Memory B cell (primary cell): Measurements from ENCODE around the gene OLIG1.

Experiments
- ATAC-seq: fragments of 150-1000 bp; cut with Tn5 transposase; 2 replicates; pipeline ENCODE4 v1.10.0; 2021; ENCODE audit warnings: low read depth, mild to moderate bottlenecking, moderate library complexity
- DNase-seq, 2 donors: peaks; one replicate each; pipeline ENCODE4 v3.0.0; 2022; ENCODE audit warnings: low spot score in 2 of 2
- H3K27ac Mint-ChIP-seq: one replicate; pipeline ENCODE4 v1.8.0; 2022; ENCODE audit warnings: mild to moderate bottlenecking, moderate library complexity, mixed read lengths
- H3K27me3 Mint-ChIP-seq: one replicate; pipeline ENCODE4 v1.8.0; 2022; ENCODE audit warnings: mixed read lengths
- H3K36me3 Mint-ChIP-seq: one replicate; pipeline ENCODE4 v1.8.0; 2022; ENCODE audit warnings: mild to moderate bottlenecking, mixed read lengths
- H3K4me1 Mint-ChIP-seq: one replicate; pipeline ENCODE4 v1.8.0; 2022; ENCODE audit warnings: mixed read lengths
- H3K4me3 Mint-ChIP-seq: one replicate; pipeline ENCODE4 v1.8.0; 2022; ENCODE audit warnings: mild to moderate bottlenecking, moderate library complexity, mixed read lengths
- H3K9me3 Mint-ChIP-seq: one replicate; pipeline ENCODE4 v1.8.0; 2022; ENCODE audit warnings: mixed read lengths

Gene OLIG1

DNA sequence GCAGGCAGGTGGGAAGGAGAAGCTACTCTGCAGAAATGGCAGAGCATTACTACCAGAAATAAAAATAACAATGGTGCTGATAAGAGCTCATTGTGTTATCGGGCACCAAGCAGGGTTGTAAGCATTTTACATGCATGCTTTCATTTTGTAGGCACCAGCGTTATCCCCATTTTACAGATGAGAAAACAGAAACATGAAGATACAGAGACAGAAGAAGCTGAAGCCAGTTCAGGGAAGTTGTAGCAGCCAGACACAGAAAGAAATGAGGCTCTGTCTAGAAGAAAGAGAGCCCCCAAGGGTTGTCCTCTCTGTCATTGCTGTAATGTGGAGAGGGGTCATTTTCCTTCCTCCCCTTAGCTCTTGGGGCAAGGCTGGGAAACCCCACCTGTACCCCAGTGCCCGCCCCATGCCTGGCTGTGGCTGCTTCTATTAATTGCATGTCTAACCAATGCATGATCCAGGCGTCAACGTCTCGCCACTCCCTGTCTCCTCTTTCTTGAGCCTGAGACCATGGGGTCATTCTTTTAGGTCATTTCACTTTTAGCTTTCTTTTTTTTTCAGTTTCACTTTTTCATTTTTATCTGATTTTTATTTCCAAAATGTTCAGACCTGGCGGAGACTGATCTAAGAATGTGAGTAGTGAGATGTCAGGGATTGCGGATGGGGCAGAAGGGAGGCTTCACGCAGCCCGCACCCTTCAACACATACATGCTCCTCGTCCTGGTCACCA, 6.8 kb downstream of the OLIG1 start:
- no peak overlapping the region for H3K27ac Mint-ChIP-seq
- ATAC-seq (no peak), DNase-seq (no peak)
- H3K9me3 Mint-ChIP-seq: no peaks in the 10 kb centered on the region
- no peak overlapping the region for H3K4me3 Mint-ChIP-seq
- peaks cover 4% of the 10 kb centered on the region for H3K4me1 Mint-ChIP-seq
- H3K27me3 Mint-ChIP-seq: peaks cover 17% of the 10 kb centered on the region
- no peaks in the 10 kb centered on the region for H3K36me3 Mint-ChIP-seq

DNA sequence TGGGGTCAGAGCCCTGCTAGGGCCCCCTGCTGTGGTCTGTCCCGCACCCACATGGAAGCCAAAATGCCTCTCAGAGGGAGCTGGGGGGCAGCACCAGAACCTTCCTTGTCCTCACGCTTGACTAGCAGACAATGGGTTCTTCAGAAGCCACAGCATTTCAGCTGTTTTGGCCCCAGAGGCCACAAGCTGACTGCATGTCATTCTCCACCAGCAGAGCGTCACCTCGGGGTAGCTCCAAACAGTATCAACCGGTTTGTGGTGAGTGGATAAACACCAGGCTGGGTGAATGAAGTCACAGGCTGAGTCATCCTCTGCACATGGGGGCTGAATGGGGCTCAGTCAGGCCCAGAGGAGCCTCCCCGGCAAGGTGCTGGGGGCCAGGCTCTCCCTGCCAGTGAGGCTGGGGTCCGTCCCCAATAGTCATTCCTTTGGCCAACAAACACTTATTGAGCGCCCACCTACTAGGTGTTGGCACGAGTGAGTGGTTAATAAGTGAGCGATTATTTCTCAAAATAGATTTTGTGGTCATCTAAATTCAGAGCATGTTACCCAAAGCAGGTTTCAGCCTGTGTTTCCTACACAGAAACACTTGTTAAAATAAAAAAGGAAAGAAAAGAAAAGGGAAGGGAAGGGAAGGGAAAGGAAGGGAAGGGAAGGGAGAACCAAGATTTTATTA, 9.1 kb downstream of the OLIG1 start:
- peaks cover 14% of the 10 kb centered on the region for H3K27me3 Mint-ChIP-seq
- no peaks in the 10 kb centered on the region for H3K36me3 Mint-ChIP-seq
- no peak overlapping the region for H3K27ac Mint-ChIP-seq
- DNase-seq: no peak
- H3K4me3 Mint-ChIP-seq: no peak overlapping the region
- H3K9me3 Mint-ChIP-seq: no peaks in the 10 kb centered on the region
- peak; percentile 21 for ATAC-seq
- H3K4me1 Mint-ChIP-seq: peaks cover 2% of the 10 kb centered on the region

DNA sequence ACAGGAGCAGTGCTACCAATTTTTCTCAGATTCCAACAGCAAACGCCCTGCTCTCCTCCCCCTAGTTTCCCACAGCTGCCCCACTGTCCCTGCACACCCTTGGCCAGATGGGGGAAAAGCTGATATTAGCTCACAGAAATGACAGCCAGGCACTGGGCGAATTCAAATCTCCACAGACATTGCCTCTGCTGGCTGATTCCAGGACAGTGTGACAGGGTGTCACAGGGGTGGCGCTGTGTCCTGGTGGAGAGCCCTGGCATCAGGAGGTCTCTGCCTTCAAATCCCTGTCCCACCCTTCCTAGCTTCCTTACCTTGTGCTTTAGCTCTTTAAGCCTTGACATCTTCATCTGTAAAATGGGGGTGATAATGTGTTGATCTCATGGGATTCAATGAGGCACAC, 10.4 kb downstream of the OLIG1 start:
- H3K4me1 Mint-ChIP-seq: peaks cover 2% of the 10 kb centered on the region
- no peak for ATAC-seq
- peaks cover 18% of the 10 kb centered on the region for H3K27me3 Mint-ChIP-seq
- no peaks in the 10 kb centered on the region for H3K9me3 Mint-ChIP-seq
- H3K27ac Mint-ChIP-seq: no peak overlapping the region
- H3K4me3 Mint-ChIP-seq: no peak overlapping the region
- DNase-seq: no peak
- H3K36me3 Mint-ChIP-seq: no peaks in the 10 kb centered on the region

DNA sequence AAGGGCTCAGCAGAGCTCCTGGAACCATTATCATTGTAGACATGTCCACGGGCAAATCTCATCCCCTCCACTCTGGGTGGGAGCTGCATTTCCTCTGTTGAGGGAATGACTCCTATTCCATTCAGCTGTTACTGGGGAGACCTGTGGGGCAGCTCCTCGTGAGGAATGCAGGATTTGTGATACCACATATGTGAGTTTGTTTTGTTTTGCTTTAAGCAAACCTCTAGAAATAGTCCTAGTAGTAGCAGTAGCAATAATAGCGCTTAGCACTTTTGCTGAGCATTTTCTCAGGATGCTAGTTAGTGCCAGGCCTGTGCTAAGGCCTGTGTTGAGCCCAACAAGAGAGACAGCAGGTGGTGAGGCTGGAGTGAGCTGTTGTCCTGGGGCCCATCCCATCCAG, 10.8 kb downstream of the OLIG1 start:
- Mint-ChIP-seq H3K9me3 (no peaks in the 10 kb centered on the region), H3K4me1 (peaks cover 2% of the 10 kb centered on the region), H3K4me3 (no peak overlapping the region), H3K36me3 (no peaks in the 10 kb centered on the region), H3K27ac (no peak overlapping the region), H3K27me3 (peaks cover 17% of the 10 kb centered on the region)
- ATAC-seq: no peak
- no peak for DNase-seq

DNA sequence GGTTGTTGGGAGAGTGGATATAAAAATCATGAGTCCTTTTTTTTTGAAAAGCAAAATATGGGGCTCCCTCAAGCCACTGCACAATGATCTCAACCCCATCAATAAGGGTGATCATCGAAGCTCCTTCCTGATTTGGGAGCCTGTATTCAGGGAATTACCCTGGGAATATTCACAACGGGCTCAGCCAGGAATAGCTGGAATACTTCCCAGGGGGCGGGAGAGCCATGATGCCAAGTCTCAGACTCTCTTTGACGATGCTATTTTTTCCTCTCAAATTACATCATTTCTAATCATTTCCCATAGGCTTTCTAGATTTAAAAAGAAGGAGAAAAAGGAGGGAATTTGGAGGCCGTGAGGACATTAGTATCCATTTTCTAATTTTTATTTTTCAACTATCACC, 18.4 kb downstream of the OLIG1 start:
- Mint-ChIP-seq H3K4me1 (no peaks in the 10 kb centered on the region), H3K9me3 (no peaks in the 10 kb centered on the region), H3K27ac (no peak overlapping the region), H3K36me3 (no peaks in the 10 kb centered on the region), H3K27me3 (peaks cover 19% of the 10 kb centered on the region), H3K4me3 (no peak overlapping the region)
- DNase-seq (no peak), ATAC-seq (no peak)

DNA sequence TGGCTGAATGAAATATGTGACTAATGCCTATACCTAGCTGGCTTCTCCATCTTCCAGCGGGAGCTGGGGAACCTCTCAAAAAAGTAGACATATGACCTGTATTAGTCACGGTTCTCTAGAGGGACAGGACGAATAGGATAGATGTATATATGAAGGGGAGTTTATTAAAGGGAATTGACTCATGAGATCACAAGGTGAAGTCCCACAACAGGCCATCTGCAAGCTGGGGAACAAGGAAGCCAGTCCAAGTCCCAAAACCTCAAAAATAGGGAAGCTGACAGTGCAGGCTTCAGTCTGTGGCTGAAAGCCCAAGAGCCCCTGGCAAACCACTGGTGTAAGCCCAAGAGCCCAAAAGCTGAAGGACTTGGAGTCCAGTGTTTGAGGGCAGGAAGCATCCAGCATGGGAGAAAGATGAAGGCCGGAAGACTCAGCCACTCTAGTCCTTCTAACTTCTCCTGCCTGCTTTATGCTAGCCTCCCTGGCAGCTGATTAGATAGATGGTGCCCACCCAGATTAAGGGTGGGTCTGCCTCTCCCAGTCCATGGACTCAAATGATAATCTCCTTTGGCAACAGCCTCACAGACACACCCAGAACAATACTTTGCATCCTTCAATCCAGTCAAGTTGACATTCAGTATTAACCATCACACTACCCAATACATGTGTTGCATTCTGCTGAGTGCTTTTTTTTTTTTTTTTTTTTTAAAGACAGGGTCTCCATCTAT, 19.6 kb downstream of the OLIG1 start:
- Mint-ChIP-seq H3K9me3 (no peaks in the 10 kb centered on the region), H3K27ac (no peak overlapping the region), H3K27me3 (peaks cover 16% of the 10 kb centered on the region)

DNA sequence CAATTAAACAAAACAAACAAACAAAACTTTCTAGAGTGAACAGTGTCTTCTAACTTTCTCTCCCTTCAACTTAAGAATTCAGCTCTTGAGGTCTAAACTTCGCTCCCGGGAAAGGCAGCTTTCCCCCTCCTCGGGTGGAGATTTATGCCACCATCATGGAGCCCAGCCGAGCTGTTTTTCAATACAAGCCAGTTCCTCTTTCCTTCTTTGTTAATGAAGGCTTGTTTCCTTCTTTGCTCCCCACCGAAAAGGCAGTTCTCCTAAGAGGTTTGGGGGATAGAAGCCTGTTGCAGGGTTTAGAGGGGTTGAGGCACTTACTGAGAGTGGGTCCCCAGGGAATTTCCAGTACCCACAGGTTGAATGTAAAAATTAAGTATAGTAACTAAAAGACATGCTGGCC, 26.5 kb downstream of the OLIG1 start:
- no peak overlapping the region for H3K4me3 Mint-ChIP-seq
- peak; percentile 34 for ATAC-seq
- no peak overlapping the region for H3K27ac Mint-ChIP-seq
- no peak for DNase-seq
- H3K27me3 Mint-ChIP-seq: peaks cover 10% of the 10 kb centered on the region
- no peaks in the 10 kb centered on the region for H3K9me3 Mint-ChIP-seq
- no peaks in the 10 kb centered on the region for H3K36me3 Mint-ChIP-seq
- peaks cover 3% of the 10 kb centered on the region for H3K4me1 Mint-ChIP-seq

More for the DNA sequence above, 19.6 kb downstream of the OLIG1 start:
- DNase-seq (no peak), ATAC-seq (no peak)
- no peak overlapping the region for H3K4me3 Mint-ChIP-seq
- H3K4me1 Mint-ChIP-seq: no peaks in the 10 kb centered on the region
- no peaks in the 10 kb centered on the region for H3K36me3 Mint-ChIP-seq

DNA sequence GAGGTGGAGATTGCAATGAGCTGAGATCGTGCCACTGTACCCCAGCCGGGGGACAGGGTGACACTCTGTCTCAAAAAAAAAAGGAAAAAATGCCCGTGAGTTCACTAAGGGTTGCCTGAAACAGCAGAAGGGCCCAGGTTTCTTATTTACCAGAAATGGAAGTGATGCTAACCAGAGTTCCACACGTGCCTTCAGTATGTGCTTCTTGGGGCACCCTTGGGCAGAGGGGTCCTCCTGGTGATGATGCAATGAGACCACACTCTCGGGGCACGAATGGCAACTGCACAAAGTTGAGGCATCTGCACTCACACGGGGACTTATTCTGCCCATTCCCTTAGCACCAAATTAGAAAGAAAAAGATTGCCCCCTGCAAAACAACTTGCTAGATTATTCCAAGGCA, 29.2 kb downstream of the OLIG1 start:
- DNase-seq: no peak
- Mint-ChIP-seq H3K9me3 (no peaks in the 10 kb centered on the region), H3K4me1 (peaks cover 3% of the 10 kb centered on the region), H3K4me3 (no peak overlapping the region), H3K27me3 (peaks cover 6% of the 10 kb centered on the region), H3K27ac (no peak overlapping the region), H3K36me3 (no peaks in the 10 kb centered on the region)
- no peak for ATAC-seq

DNA sequence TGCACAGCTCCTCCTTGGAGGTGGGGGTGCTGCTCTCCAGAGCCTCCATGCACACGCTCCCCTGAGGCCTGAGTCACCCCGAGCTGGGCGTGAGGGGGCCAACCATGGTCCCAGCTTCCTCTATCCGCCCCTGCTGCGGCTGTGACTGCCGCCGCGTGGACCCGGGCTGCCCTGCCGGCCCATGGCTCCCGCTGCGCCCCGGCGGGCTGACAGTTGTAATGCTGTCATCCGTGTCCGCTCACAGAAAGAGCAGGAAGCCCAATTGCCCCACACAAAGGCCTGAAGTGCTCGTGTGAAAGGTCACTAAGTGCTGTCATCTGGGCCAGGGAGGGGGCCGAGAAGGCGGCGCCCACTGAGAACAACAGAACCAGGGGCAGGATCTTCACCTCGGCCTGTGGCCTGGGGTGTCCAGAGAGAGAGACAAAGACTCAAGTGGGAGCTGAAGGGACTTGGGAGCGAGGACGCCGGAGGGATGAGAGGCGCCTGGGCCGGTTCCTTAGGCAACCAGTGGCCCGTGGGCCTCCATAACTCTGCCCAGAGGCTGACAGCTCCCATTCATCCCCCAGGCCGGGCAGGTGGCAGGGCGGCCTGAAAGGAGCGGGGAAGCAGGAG, 31.5 kb downstream of the OLIG1 start:
- DNase-seq: no peak
- Mint-ChIP-seq H3K9me3 (no peaks in the 10 kb centered on the region), H3K36me3 (no peaks in the 10 kb centered on the region), H3K27ac (no peak overlapping the region), H3K27me3 (peaks cover 15% of the 10 kb centered on the region), H3K4me1 (peaks cover 2% of the 10 kb centered on the region), H3K4me3 (no peak overlapping the region)
- ATAC-seq: peak; percentile 31

DNA sequence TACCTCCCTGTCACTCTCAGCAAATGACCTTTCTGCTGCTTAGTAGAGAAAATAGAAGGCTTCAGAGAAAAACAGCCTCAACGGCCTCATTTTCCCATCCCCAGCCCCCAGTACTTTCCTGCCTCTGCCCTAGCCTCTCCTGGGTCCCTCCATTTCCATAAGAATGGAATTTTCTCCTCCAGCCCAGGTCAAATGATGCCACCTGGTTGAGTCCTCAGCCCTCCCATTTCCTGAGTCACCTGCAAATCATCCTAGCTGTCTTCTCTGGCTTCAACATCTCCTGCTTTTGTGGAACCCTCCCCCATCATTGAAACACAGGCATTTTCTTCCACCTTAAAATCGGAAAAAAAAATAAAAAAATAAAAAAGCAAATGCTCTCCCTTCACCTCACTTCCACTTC, 35.1 kb downstream of the OLIG1 start:
- Mint-ChIP-seq H3K9me3 (no peaks in the 10 kb centered on the region), H3K4me1 (peaks cover 3% of the 10 kb centered on the region), H3K27me3 (peaks cover 29% of the 10 kb centered on the region), H3K36me3 (no peaks in the 10 kb centered on the region), H3K4me3 (no peak overlapping the region), H3K27ac (no peak overlapping the region)
- ATAC-seq (no peak), DNase-seq (no peak)

DNA sequence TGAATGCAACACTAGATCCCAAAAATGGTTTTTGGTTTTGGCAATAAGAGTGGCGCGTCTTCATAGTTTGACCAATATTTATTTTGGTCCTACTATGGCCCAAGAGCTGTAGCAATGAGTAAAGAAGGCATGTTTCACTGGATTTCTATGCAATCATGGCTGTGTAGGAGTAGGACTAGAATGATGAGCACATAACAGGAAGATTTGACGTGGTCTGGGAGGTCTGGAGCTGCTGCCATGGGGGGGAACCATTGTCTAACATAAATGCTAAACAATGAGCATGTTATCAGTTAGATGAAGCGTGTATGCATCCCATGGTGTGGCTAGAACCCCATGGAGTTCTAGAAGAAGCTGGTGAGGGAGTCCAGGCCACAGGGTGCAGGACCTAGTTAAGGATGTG, 38.3 kb downstream of the OLIG1 start:
- peaks cover 3% of the 10 kb centered on the region for H3K4me1 Mint-ChIP-seq
- no peak for DNase-seq
- no peak overlapping the region for H3K27ac Mint-ChIP-seq
- no peaks in the 10 kb centered on the region for H3K9me3 Mint-ChIP-seq
- H3K36me3 Mint-ChIP-seq: no peaks in the 10 kb centered on the region
- peaks cover 44% of the 10 kb centered on the region for H3K27me3 Mint-ChIP-seq
- no peak for ATAC-seq
- no peak overlapping the region for H3K4me3 Mint-ChIP-seq

DNA sequence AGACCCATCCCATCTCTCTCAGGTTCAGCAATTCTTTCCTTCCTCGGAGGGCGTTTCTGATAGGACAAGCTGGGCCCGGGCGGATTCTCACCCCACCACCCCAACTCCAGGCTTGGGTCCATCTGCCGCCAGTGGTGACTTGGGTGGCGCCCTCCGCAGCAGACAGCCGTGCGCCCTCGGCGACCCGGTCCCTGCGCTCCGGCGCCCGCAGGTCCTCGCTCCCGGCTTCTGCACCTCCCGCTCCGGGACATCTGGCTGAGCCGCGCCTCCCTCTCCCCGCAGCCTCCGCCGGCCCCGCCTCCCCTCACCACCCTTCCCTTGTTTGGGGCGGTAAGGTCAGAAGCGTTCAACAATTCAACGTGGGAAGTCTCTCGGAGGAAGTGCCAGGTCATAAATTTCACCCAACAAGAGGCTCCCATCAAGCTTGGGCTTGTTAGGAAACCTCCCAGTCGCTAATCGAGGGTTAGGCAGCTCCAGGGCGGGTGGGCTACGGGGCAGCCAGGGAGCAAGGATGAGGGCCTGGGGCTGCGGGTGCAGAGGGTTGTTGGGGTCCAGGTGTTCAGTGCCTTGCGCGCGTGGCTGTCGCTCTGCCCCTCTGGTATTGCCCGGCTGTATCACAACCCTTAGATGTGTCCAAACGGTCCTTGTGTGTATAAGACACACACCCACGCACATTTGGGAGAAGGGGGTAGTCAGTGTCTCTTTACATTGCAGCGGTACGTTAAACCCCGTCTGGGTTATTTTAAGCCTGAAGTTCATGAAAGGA, 39.8 kb downstream of the OLIG1 start:
- no peak for ATAC-seq
- no peak for DNase-seq
- no peak overlapping the region for H3K4me3 Mint-ChIP-seq

DNA sequence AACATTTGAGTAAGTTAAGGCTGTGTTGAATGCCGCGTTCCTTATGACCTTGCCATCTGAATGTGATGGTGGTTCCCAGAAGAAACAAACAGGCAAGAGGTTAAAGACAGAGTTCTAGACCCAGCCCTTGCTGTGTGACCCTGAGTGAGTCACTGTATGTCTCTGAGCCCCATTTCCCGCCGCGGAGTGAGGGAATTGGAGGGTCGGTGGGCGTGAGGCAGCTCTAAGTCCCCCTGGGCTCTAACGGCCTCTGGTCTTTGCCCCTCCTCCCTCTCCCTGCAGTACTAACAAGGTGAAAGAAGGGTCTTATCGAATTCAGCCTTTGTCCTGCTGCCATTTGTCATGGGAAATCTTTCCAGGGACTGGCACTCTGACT, 40.4 kb downstream of the OLIG1 start:
- no peak overlapping the region for H3K4me3 Mint-ChIP-seq
- no peaks in the 10 kb centered on the region for H3K9me3 Mint-ChIP-seq
- ATAC-seq: no peak
- DNase-seq: no peak
- peaks cover 42% of the 10 kb centered on the region for H3K27me3 Mint-ChIP-seq
- no peak overlapping the region for H3K27ac Mint-ChIP-seq
- peaks cover 3% of the 10 kb centered on the region for H3K4me1 Mint-ChIP-seq
- no peaks in the 10 kb centered on the region for H3K36me3 Mint-ChIP-seq

More for the DNA sequence above, 39.8 kb downstream of the OLIG1 start:
- H3K36me3 Mint-ChIP-seq: no peaks in the 10 kb centered on the region
- peaks cover 3% of the 10 kb centered on the region for H3K4me1 Mint-ChIP-seq
- H3K27me3 Mint-ChIP-seq: peaks cover 44% of the 10 kb centered on the region
- H3K27ac Mint-ChIP-seq: no peak overlapping the region
- H3K9me3 Mint-ChIP-seq: no peaks in the 10 kb centered on the region
